SH-SY5Y (cell line): ENCODE data around the gene HMCN1.

Experiments used
- GATA2 ChIP-seq: IDR thresholded peaks from 2 replicates; pipeline ENCODE4 v1.6.1; 2011; ENCODE audit warnings: mild to moderate bottlenecking, low read depth, low read length
- GATA3 ChIP-seq: IDR thresholded peaks from 2 replicates; pipeline ENCODE4 v1.6.1; 2011; ENCODE audit warnings: low read depth, mild to moderate bottlenecking, low read length, moderate library complexity

HMCN1 gene

GRCh38 chr1:185864889-185865517 lies 130.8 kb downstream of the HMCN1 start:
- TF ChIP-seq GATA3 (no peak), GATA2 (no peak)

- TF ChIP-seq GATA2 (no peak), GATA3 (no peak)
These were observed 135.4 kb downstream of the HMCN1 start for GRCh38 chr1:185869590-185869989.

- TF ChIP-seq GATA2 (no peak), GATA3 (no peak)
These were observed 137.5 kb downstream of the HMCN1 start for GRCh38 chr1:185871627-185872150.

GRCh38 chr1:185874246-185874645 lies 140.1 kb downstream of the HMCN1 start:
- TF ChIP-seq GATA3 (no peak), GATA2 (no peak)

- no peak for TF ChIP-seq GATA3
- no peak for TF ChIP-seq GATA2
These were observed 146.1 kb downstream of the HMCN1 start for GRCh38 chr1:185880330-185880729.

GRCh38 chr1:185880779-185881333 lies 146.7 kb downstream of the HMCN1 start:
- no peak for TF ChIP-seq GATA2

GRCh38 chr1:185886046-185886445 lies 151.9 kb downstream of the HMCN1 start:
- no peak for TF ChIP-seq GATA2
- TF ChIP-seq GATA3, result no peak

- TF ChIP-seq GATA3, result no peak
These were observed 152.5 kb downstream of the HMCN1 start for GRCh38 chr1:185886671-185887070.

GRCh38 chr1:185894791-185895190 lies 160.6 kb downstream of the HMCN1 start:
- no peak for TF ChIP-seq GATA2
- TF ChIP-seq GATA3, result no peak

GRCh38 chr1:185895208-185895900 lies 161.2 kb downstream of the HMCN1 start:
- TF ChIP-seq GATA3, result no peak

GRCh38 chr1:185896863-185897262 lies 162.7 kb downstream of the HMCN1 start:
- TF ChIP-seq GATA2 (no peak), GATA3 (no peak)

- no peak for TF ChIP-seq GATA3
- TF ChIP-seq GATA2, result no peak
These were observed 172.0 kb downstream of the HMCN1 start for GRCh38 chr1:185906186-185906585.

- TF ChIP-seq GATA3 (no peak), GATA2 (no peak)
These were observed 173.1 kb downstream of the HMCN1 start for GRCh38 chr1:185907246-185907645.

- TF ChIP-seq GATA2, result no peak
- TF ChIP-seq GATA3, result no peak
These were observed 177.8 kb downstream of the HMCN1 start for GRCh38 chr1:185911978-185912377.

GRCh38 chr1:185912504-185912903 lies 178.3 kb downstream of the HMCN1 start:
- TF ChIP-seq GATA3, result no peak
- no peak for TF ChIP-seq GATA2
